Embryonic facial prominence (tissue), 1 donor: ENCODE data around the gene LRRC46.

Source experiments
- DNase-seq: peaks from one replicate; pipeline ENCODE4 v3.0.0-alpha.2; 2016; ENCODE audit errors: extremely low spot score

Gene LRRC46

DNA sequence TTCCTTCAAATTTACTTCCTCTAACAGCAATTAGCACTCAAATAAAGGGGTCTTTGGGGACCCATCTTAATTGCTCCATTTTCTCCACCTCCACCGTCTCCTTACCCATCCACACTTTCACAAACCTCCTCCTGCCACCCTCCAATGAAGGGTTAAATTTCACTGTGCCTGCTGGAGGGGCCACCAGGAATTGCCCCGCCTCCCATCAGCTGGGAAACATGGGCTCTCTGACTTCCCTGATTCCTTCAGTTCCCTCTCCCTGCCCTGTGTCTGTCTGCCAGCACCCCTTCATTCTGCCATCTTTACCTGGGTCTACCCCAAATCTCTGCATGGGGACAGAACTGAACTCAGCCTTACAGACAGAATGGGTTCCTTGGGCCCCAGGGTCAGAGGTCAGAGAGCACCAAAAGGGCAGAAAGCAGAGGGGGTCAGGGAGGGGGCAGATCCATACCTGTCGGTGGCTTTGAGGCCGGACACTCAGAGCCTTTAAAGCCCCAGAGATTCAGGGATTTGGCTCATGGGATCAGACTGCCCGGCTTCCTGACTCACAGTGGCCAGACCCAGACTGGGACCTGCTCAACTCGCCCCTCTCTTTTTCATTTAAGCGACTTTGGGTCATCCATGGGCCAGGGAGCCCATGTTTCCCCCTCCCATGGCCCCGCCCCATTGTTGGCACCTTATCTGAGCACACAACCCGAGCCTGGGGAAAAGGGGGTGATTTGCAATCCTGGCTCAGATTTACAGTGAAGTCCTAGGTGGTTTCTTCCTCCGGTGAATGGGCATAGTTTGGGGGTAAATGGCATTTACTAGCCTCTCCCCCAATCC is 46.9 kb downstream of the LRRC46 start:
- DNase-seq = no peak

DNA sequence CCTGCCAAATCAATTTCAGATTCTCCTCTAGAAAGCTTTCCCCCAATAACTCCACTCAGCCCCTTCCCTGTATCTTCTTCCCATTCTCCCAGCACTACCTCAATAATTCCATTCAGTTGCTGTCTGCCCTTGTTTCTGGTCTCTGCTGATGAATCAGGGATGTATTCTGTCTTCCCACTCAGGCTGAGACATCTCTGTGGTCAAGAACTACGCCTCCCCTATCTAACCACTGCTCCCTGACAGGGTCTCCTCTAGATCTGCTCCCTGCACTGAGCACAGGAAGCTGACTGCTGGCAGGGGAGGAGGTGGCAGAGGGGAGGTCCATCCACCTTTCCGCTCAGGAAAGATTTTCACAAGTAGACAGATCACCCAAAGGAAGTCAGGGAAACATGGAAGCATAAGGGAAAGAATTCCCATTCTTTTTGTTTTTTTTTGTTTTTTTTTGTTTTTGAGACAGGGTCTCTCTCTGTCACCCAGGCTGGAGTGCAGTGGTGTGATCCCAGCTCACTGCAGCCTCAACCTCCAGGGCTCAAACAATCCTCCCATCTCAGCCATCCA is 47.6 kb downstream of the LRRC46 start:
- no peak for DNase-seq

DNA sequence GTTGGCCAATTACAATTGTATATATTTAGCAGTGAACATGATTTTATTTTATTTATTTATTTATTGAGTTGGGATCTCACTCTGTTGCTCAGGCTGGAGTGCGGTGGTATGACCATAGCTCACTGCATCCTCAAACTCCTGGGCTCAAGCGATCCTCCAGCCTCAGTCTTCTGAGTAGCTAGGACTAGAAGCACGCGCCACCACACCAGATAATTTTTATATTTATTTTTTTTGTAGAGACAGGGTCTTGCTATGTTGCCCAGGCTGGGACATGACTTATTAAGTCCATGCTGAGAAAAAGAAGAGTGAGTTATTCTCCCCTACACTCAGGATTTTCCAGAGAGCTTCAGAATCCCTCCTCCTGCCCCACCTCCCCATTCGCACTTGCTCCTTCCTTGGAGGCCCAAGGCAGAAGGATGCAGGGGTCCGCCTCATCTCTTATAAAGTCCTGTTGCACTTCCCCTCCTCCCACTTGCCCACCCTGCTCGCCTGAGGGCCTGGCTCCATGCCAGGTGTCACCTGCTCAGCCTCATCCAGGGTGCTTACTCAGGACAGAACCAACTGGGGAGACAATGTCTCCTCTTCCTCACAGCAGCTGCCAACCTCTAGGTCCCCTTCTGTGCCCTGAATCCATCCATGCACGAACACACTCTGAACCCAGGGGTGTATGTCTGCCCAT is 48.4 kb downstream of the LRRC46 start:
- DNase-seq = no peak

DNA sequence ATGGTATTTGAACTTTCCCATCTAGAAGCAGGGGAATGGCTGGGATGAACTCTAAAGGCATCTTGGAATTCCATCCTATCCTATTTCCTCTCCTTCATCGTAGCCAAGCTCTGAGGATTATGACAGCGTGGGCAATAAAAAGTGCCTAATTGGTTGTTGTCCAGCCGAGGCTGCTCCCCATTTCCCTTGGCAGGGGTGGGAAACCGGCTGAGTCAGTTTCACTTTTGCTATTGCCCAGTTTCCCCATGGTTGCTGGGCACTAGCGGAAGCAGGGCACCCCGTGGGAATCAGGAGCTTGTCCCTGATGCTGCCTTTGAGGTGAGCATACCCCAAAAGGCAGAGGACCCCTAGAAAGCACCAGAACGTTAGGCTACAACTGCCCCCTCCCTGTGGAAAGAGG is 50.8 kb downstream of the LRRC46 start:
- no peak for DNase-seq

DNA sequence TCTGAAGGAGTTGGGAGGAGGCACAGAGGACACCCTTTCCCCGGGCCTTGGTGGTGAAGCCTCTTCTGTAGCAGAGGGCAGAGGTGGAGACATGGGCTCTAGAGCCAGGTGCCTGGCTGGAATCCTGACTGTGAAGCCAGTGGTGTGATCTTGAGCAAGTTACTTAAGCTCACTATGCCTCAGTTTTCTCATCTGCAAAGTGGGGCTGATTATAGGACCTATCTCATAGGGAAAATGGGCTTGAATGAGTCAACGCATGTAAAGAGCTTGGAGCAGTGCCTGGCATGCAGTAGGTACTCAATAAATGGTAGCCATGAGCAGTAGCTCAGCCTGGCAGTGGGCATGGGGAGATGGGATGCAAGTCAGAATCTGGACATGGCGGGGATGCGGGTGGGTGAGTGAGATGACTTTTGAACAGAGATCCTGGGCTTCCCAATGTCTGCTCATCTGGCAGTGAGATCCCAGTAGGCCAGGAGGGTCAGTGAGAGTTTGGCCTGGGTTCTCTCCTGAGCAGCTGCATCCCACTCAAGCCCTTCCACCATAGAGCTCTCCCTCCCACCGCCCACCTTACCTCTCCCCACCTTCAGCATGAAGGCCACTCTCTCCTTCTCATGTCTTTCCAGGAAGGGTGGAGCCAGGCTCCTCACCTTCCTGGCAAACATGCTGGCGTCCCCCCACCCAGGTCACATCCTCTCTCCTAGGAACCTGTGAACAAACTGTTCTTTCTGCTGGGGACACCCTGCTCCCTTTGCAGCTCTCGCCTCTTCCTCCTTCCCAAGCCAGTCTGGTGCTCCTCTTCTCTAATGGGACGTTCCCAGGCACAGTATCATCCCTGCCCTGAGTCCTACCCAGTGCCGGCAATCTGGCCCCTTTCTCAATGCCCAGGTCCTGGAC is 51.5 kb downstream of the LRRC46 start:
- no peak for DNase-seq

DNA sequence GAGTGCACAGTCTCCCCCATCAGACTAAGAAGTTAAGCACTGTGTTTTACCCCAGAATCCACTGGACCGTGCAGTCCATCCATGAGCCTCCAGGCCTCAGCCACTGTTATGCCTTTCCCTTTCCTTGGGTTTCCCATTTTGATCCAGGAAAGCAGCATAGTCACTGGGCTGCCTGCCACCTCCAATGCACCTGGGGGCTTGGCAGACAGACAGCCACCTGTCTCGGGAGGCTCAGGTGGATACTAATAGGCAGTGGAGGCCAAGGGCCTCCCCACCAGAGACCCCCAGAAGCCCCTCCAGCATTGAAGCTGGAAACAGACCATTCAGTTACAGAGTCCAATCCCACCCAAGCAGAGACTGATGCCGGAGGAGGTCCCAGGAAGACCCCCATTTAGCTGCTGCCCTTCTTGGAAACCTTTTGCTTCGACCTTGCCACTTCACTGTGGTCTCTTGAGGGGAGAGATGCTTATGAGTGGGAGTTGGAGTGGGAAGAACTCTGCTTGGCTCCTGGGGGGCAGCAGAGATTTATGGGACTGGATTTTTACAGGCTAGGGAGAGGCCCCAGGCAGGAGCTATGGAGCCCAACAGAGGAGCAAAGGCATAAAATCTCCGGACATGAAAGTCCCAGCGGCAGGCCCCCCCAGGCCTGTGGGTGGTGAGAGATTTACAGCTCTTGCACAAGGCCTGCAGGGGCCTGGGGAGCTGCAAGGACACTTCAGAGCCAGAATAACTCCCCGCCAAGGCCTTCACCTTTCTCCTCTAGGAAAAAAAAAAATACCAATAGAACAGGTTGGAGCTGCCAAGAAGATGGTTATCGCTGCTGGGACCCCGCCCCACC is 52.3 kb downstream of the LRRC46 start:
- DNase-seq = no peak

DNA sequence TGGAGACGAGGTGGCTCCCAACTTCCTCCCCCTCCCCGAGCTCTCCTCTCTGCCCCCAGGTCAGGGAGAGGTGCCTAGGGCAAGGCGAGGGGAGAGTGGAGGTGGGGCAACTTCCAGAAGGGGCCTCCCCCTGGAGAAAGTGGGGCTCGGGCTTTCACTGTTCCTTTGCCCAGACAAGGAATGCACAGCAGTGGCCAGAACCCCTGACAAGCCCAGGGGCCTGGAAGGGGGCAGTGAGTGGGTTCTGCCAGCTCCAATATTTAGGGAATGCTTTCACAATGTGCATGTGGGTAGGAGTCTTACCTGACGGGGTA is 52.9 kb downstream of the LRRC46 start:
- no peak for DNase-seq

DNA sequence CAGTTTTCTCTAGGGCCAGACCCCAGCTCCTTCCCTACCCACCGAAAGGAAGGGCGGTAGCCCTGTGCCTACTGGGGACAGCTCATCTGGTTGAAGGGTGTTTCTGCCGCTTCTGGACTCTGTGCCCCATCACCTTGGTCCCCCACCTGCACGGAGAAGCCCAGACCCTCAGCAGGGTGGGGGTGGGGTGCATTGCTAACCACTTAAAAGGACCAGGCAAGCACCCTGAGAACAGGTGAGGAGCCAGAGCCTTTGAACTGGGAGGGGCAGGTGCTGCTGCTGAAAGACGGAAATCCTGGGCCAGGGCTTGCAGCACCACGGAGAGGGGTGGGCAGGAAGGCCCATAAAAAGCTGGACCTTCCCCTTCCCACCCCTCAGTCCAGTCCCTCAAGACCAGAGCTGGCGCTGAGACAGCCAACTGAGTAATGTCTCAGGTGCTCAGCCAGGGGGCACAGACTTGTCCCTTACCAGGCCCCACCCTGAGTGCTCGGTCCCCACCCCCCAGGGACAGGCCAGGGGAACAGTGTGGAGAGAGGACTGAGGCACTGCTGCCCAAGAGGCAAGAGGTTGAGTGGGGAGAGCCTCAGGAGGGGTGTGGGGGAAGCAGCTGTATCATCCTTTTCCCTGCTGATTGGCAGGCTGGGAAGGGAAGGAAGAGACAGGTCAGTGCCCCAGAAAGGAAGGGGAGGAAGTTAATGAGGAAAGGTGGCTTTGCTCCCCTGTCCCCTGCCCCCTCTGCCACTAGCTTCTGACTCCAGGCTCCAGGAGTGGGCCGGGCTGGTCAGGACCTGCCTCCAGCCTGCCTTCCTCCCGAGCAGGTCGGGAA is 53.6 kb downstream of the LRRC46 start:
- DNase-seq = no peak
